ENCODE measurements around the gene FRAT1. TPM values are rescaled to one million over a fixed set of nuclear protein-coding genes. Genes with fewer than 3 reads are reported as not detected.

Gene FRAT1
- total RNA-seq, 1 experiment from 2014 or later, result 1.7 TPM

- no peak overlapping the region for H3K4me2 ChIP-seq (ENCODE audit: low read length)
- no peak for TF ChIP-seq ELF1 (IDR thresholded peaks at IDR 0.05; ENCODE audit: borderline replicate concordance, low read depth)
- no peak for TF ChIP-seq CTCF (IDR thresholded peaks at IDR 0.05 in 2 of 3, conservative IDR thresholded peaks at IDR 0.05 in 1 of 3; ENCODE audit: borderline replicate concordance in 1 of 3, insufficient read depth in 1 of 3, low read depth in 2 of 3, low read length in 2 of 3)
- no peak for TF ChIP-seq EZH2phosphoT487 (IDR thresholded peaks at IDR 0.05; ENCODE audit: borderline replicate concordance)
- no peak for TF ChIP-seq ZBTB33 (IDR thresholded peaks at IDR 0.05; ENCODE audit: extremely low read depth, insufficient replicate concordance, low read length)
- TF ChIP-seq CBX3 (IDR thresholded peaks at IDR 0.05; ENCODE audit: low read depth), result no peak
- TF ChIP-seq POLR2A (IDR thresholded peaks at IDR 0.05; ENCODE audit: borderline replicate concordance, extremely low read depth, insufficient read depth, insufficient read length), result no peak
- no peak for TF ChIP-seq MAX (IDR thresholded peaks at IDR 0.05)
- no peak for TF ChIP-seq ZFX (IDR thresholded peaks at IDR 0.05)
- TF ChIP-seq ATF3 (IDR thresholded peaks at IDR 0.05), result no peak
- no peak for TF ChIP-seq POLR2AphosphoS5 (IDR thresholded peaks at IDR 0.05; ENCODE audit: low read depth, low read length)
- TF ChIP-seq FOSL1 (IDR thresholded peaks at IDR 0.05; ENCODE audit: low read depth), result no peak
Measured at GRCh38 chr10:97307441-97307840, 11.6 kb upstream of the FRAT1 start.

More at GRCh38 chr10:97307441-97307840, 11.6 kb upstream of the FRAT1 start:
- Histone ChIP-seq H3K27me3 (ENCODE audit: insufficient read depth, low read length) (no peaks in the 10 kb centered on the region), H2AFZ (ENCODE audit: low read depth, low read length, poor library complexity, severe bottlenecking) (no peak overlapping the region), H3K27ac (ENCODE audit: low read depth, low read length) (no peak overlapping the region), H3K4me1 (ENCODE audit: control insufficient read depth in 1 of 2, insufficient read depth in 2 of 2, low read length in 2 of 2) (no peaks in the 10 kb centered on the region), H3K9me3 (ENCODE audit: control insufficient read depth in 1 of 2, insufficient read depth in 1 of 2, low read depth in 1 of 2, low read length in 2 of 2) (no peaks in the 10 kb centered on the region), H3K36me3 (ENCODE audit: control insufficient read depth in 1 of 2, insufficient read depth in 2 of 2, low read length in 2 of 2) (no peaks in the 10 kb centered on the region), H3K9me2 (ENCODE audit: insufficient read depth) (0 out of 2 replicates have a peak, but pooled peaks cover 4% of the 10 kb centered on the region), H4K20me1 (ENCODE audit: insufficient read depth) (no peaks in the 10 kb centered on the region), H3K4me3 (replicated peaks in 1 of 2; ENCODE audit: low read depth in 1 of 2, low read length in 2 of 2) (no peak overlapping the region), H3K79me2 (ENCODE audit: insufficient read depth, low read length) (no peaks in the 10 kb centered on the region), H3K9ac (ENCODE audit: low read length) (no peak overlapping the region)
- ATAC-seq, result no peak
- DNase-seq (ENCODE audit: low read depth, low spot score), result no peak
- RAD21 ChIA-PET (ENCODE audit: low non-redundant PET in 1 of 2, low total read pairs in 2 of 2, uncharacterized antibody in 2 of 2, unreplicated experiment in 2 of 2), result no interaction called here
- intact Hi-C loops (cut with micrococcal nuclease), result no loop called here
- POLR2A ChIA-PET, result no interaction called here
- CTCF ChIA-PET, result no interaction called here
- no TSS peak for BruUV-seq (replicated peaks)

All from HCT116 (cell line).